ENCODE measurements around the gene KRTAP1-4.
"Not testable (repeated sequence)": the region's sequence is repeated elsewhere in the genome, so short reads cannot be mapped to it uniquely, and the experiment has no call there.

Gene KRTAP1-4

GRCh38 chr17:41001795-41002194 is 28.2 kb downstream of the KRTAP1-4 start:
- TF ChIP-seq CTCF (IDR thresholded peaks at IDR 0.05; ENCODE audit: low read depth, low read length): no peak
- H3K4me3 ChIP-seq (ENCODE audit: low read depth, low read length): no peak overlapping the region

- H3K4me3 ChIP-seq (ENCODE audit: low read depth, low read length): not testable (repeated sequence)
Measured at GRCh38 chr17:40999563-40999962, 30.4 kb downstream of the KRTAP1-4 start, which contains the start of gene KRTAP3-2. Gene KRTAP3-2 (minus strand): TSS chr17:40999906. CDS start chr17:40999853, 53 bp downstream.

GRCh38 chr17:40997361-40997760 is 32.6 kb downstream of the KRTAP1-4 start:
- TF ChIP-seq CTCF (IDR thresholded peaks at IDR 0.05; ENCODE audit: low read depth, low read length): no peak
- H3K4me3 ChIP-seq (ENCODE audit: low read depth, low read length): no peak overlapping the region

- no peak overlapping the region for H3K4me3 ChIP-seq (ENCODE audit: low read depth, low read length)
Measured at GRCh38 chr17:40996829-40997228, 33.2 kb downstream of the KRTAP1-4 start.

GRCh38 chr17:40995116-40995515 is 34.9 kb downstream of the KRTAP1-4 start:
- H3K4me3 ChIP-seq (ENCODE audit: low read depth, low read length): no peak overlapping the region
- no peak for TF ChIP-seq CTCF (IDR thresholded peaks at IDR 0.05; ENCODE audit: low read depth, low read length)

More at GRCh38 chr17:40996829-40997228, 33.2 kb downstream of the KRTAP1-4 start:
- no peak for TF ChIP-seq CTCF (IDR thresholded peaks at IDR 0.05; ENCODE audit: low read depth, low read length)

GRCh38 chr17:40993839-40994238 is 36.2 kb downstream of the KRTAP1-4 start, which contains the start of gene KRTAP3-3:
Gene KRTAP3-3 (minus strand): TSS chr17:40994164. CDS start chr17:40994097, 67 bp downstream.
- no peak for TF ChIP-seq CTCF (IDR thresholded peaks at IDR 0.05; ENCODE audit: low read depth, low read length)
- H3K4me3 ChIP-seq (ENCODE audit: low read depth, low read length): no peak within 1 kb of the TSS

- TF ChIP-seq CTCF (IDR thresholded peaks at IDR 0.05; ENCODE audit: low read depth, low read length): no peak
Measured at GRCh38 chr17:40993084-40993483, 36.9 kb downstream of the KRTAP1-4 start.

GRCh38 chr17:40992666-40993065 is 37.3 kb downstream of the KRTAP1-4 start:
- TF ChIP-seq CTCF (IDR thresholded peaks at IDR 0.05; ENCODE audit: low read depth, low read length): no peak
- no peak overlapping the region for H3K4me3 ChIP-seq (ENCODE audit: low read depth, low read length)

More at GRCh38 chr17:40993084-40993483, 36.9 kb downstream of the KRTAP1-4 start:
- no peak overlapping the region for H3K4me3 ChIP-seq (ENCODE audit: low read depth, low read length)
